Uterus (tissue), 2 donors: Measurements from ENCODE around the gene LRRC4C.

Source experiments
- POLR2A ChIP-seq, 2 donors: fragments of 450-650 bp; IDR thresholded peaks; one replicate each; pipeline ENCODE4 v1.6.1; 2016; ENCODE audit warnings: antibody characterized with exemption in 2 of 2, mild to moderate bottlenecking in 1 of 2, moderate library complexity in 1 of 2
- TF ChIP-seq, protein P1 (sequence below), 4 experiments: fragments of 200-600 bp in 2 of 4; fragments of 450-650 bp in 2 of 4; sonication (generic) in 2 of 4; IDR thresholded peaks; one replicate each; pipeline ENCODE4 v1.5.1; 2016 to 2019; ENCODE audit warnings: antibody characterized with exemption in 4 of 4, mild to moderate bottlenecking in 2 of 4, moderate library complexity in 1 of 4

DNA sequence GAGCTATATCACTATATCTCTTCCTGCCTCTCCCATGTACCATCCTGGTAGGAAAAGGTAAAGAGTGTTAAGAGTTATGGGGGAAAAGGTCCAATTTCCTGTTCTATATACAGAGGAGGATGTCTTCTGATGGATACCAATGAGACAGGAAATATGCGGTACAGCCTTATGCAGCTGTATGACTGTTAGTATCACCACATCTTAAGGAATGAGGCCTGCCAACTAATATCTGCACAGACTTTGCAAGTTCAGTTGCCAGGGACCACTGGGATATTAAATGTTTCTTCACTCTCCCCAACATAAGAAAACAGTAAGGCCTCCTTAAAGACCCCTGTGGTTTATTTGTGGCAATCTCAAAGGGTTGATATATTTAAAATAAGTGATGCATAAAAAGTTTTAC is 1182.5 kb downstream of the LRRC4C start:
- TF ChIP-seq, protein P1, sequence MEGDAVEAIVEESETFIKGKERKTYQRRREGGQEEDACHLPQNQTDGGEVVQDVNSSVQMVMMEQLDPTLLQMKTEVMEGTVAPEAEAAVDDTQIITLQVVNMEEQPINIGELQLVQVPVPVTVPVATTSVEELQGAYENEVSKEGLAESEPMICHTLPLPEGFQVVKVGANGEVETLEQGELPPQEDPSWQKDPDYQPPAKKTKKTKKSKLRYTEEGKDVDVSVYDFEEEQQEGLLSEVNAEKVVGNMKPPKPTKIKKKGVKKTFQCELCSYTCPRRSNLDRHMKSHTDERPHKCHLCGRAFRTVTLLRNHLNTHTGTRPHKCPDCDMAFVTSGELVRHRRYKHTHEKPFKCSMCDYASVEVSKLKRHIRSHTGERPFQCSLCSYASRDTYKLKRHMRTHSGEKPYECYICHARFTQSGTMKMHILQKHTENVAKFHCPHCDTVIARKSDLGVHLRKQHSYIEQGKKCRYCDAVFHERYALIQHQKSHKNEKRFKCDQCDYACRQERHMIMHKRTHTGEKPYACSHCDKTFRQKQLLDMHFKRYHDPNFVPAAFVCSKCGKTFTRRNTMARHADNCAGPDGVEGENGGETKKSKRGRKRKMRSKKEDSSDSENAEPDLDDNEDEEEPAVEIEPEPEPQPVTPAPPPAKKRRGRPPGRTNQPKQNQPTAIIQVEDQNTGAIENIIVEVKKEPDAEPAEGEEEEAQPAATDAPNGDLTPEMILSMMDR (IDR thresholded peaks at IDR 0.05), result no peak
- TF ChIP-seq POLR2A (IDR thresholded peaks at IDR 0.05), result no peak
